ENCODE data around the gene UTP15. TPM values are rescaled to one million over a fixed set of nuclear protein-coding genes. Genes with fewer than 3 reads are reported as not detected.
A peak's percentile ranks its signal among the peaks of the same experiment; 100 is the strongest.

Gene UTP15
- total and polyA plus RNA-seq, 10 of the 15 experiments (the other 5 are each of a cell fraction or from before 2014, with no cell fraction given), result 22.5 to 39.4 (median 29.6) TPM

- Histone ChIP-seq H3K9me3 (replicated peaks; ENCODE audit: control insufficient read depth, insufficient read depth, low read length) (no peaks in the 10 kb centered on the region), H2AFZ (ENCODE audit: control insufficient read depth, low read depth, low read length) (no peak overlapping the region), H3K4me1 (ENCODE audit: control insufficient read depth, insufficient read depth, low read length) (no peaks in the 10 kb centered on the region), H4K20me1 (ENCODE audit: control insufficient read depth, insufficient read depth) (no peaks in the 10 kb centered on the region), H3K9ac (ENCODE audit: control insufficient read depth, insufficient read depth, low read length) (no peak overlapping the region), H3K4me2 (ENCODE audit: control insufficient read depth, insufficient read depth) (no peak overlapping the region), H3K27ac (ENCODE audit: control insufficient read depth, insufficient read depth) (no peak overlapping the region), H3K79me2 (ENCODE audit: control insufficient read depth, insufficient read depth, low read length) (no peaks in the 10 kb centered on the region), H3K27me3 (replicated peaks in 1 of 2; ENCODE audit: control insufficient read depth in 2 of 2, insufficient read depth in 2 of 2, low read length in 1 of 2) (peaks cover 0 to 5% of the 10 kb centered on the region in 2 experiments; a peak in 2 of 4 replicates), H3K36me3 (ENCODE audit: control insufficient read depth in 2 of 2, insufficient read depth in 2 of 2, low read length in 1 of 2) (no peaks in the 10 kb centered on the region), H3K4me3 (no peak overlapping the region)
- ChIA-PET SMC1A (ENCODE audit: uncharacterized antibody, unreplicated experiment) (interaction anchor here (0.6 to 1.0 kb wide), 3 partner anchors 11 to 64 kb away, joined by 3 to 4 read pairs (median 3); no protein-coding TSS in a partner anchor), RAD21 (ENCODE audit: unreplicated experiment) (interaction anchor here (1.1 to 2.2 kb wide), 2 partner anchors 38 to 45 kb away, joined by 3 to 8 read pairs; no protein-coding TSS in a partner anchor), CTCF (interaction anchor here (2.9 kb wide), 1 partner anchor 39 kb away, joined by 9 read pairs; no protein-coding TSS in a partner anchor), POLR2A (interaction anchor here (0.9 to 1.0 kb wide), 2 partner anchors 33 to 49 kb away, joined by 3 to 5 read pairs; no protein-coding TSS in a partner anchor)
- ATAC-seq (no peak), FAIRE-seq (no peak), DNase-seq (ENCODE audit: low read depth, low spot score) (no peak)
- in situ Hi-C loops (cut with MboI), result no loop called here
- no peak for TF ChIP-seq RUNX3 (IDR thresholded peaks at IDR 0.05; ENCODE audit: low read length)
- TF ChIP-seq CREB1 (IDR thresholded peaks at IDR 0.05; ENCODE audit: low read depth), result no peak
- no TSS peak for BruUV-seq (replicated peaks)
- intact Hi-C loops (cut with micrococcal nuclease; ENCODE audit: unreplicated experiment), result no loop called here
These were observed 63.9 kb downstream of the UTP15 start for GRCh38 chr5:73629456-73629855.

- intact Hi-C loops (cut with micrococcal nuclease; ENCODE audit: unreplicated experiment) (loop anchor here (5.0 kb wide), 1 partner anchor 33 kb away; no protein-coding TSS in a partner anchor), in situ Hi-C loops (cut with MboI) (no loop called here)
- H3K27me3 ChIP-seq (replicated peaks in 1 of 2; ENCODE audit: control insufficient read depth in 2 of 2, insufficient read depth in 2 of 2, low read length in 1 of 2), result peaks cover 0 to 5% of the 10 kb centered on the region in 2 experiments; a peak in 2 of 4 replicates
- H3K27ac ChIP-seq (ENCODE audit: control insufficient read depth, insufficient read depth), result no peak overlapping the region
- H2AFZ ChIP-seq (ENCODE audit: control insufficient read depth, low read depth, low read length), result no peak overlapping the region
- no peak for TF ChIP-seq EZH2 (IDR thresholded peaks at IDR 0.05; ENCODE audit: borderline replicate concordance, control insufficient read depth, low read depth, low read length)
- 0 out of 2 replicates have a peak, but pooled peaks have one; percentile 8 for TF ChIP-seq PKNOX1 (IDR thresholded peaks at IDR 0.05)
- no peak overlapping the region for H3K4me3 ChIP-seq
- no peaks in the 10 kb centered on the region for H4K20me1 ChIP-seq (ENCODE audit: control insufficient read depth, insufficient read depth)
- H3K9me3 ChIP-seq (replicated peaks; ENCODE audit: control insufficient read depth, insufficient read depth, low read length), result no peaks in the 10 kb centered on the region
- RAD21 ChIA-PET (ENCODE audit: unreplicated experiment), result no interaction called here
- CTCF ChIA-PET, result interaction anchor here (0.7 to 2.9 kb wide), 4 partner anchors 10 to 40 kb away, joined by 3 to 9 read pairs (median 4); no protein-coding TSS in a partner anchor
- POLR2A ChIA-PET, result no interaction called here
- H3K9ac ChIP-seq (ENCODE audit: control insufficient read depth, insufficient read depth, low read length), result no peak overlapping the region
- BruUV-seq (replicated peaks), result no TSS peak
- FAIRE-seq, result no peak
- H3K36me3 ChIP-seq (ENCODE audit: control insufficient read depth in 2 of 2, insufficient read depth in 2 of 2, low read length in 1 of 2), result no peaks in the 10 kb centered on the region
- SMC1A ChIA-PET (ENCODE audit: uncharacterized antibody, unreplicated experiment), result interaction anchor here (0.9 to 2.3 kb wide), 7 partner anchors 9 to 162 kb away, joined by 3 to 11 read pairs (median 3); no protein-coding TSS in a partner anchor
- H3K79me2 ChIP-seq (ENCODE audit: control insufficient read depth, insufficient read depth, low read length), result no peaks in the 10 kb centered on the region
- no peak for DNase-seq (ENCODE audit: low read depth, low spot score)
- H3K4me2 ChIP-seq (ENCODE audit: control insufficient read depth, insufficient read depth), result no peak overlapping the region
- H3K4me1 ChIP-seq (ENCODE audit: control insufficient read depth, insufficient read depth, low read length), result no peaks in the 10 kb centered on the region
- no peak for ATAC-seq
These were observed 65.2 kb downstream of the UTP15 start for GRCh38 chr5:73630765-73631164.

Data from GM12878 (cell line).